Measurements from ENCODE around the gene RAD21L1. TPM values are rescaled to one million over a fixed set of nuclear protein-coding genes. Genes with fewer than 3 reads are reported as not detected.

Gene RAD21L1
- total RNA-seq, 4 donors from 2014 or later = 0.39 TPM; not detected in 3

GRCh38 chr20:1225263-1225782, 521 bp upstream of the RAD21L1 start:
- no peak for DNase-seq (ENCODE audit: low spot score in 2 of 2)
- 4 to 5% methylated on average over 27 to 28 of the region's 30 CpGs for WGBS, 2 donors
- TF ChIP-seq, protein P1, sequence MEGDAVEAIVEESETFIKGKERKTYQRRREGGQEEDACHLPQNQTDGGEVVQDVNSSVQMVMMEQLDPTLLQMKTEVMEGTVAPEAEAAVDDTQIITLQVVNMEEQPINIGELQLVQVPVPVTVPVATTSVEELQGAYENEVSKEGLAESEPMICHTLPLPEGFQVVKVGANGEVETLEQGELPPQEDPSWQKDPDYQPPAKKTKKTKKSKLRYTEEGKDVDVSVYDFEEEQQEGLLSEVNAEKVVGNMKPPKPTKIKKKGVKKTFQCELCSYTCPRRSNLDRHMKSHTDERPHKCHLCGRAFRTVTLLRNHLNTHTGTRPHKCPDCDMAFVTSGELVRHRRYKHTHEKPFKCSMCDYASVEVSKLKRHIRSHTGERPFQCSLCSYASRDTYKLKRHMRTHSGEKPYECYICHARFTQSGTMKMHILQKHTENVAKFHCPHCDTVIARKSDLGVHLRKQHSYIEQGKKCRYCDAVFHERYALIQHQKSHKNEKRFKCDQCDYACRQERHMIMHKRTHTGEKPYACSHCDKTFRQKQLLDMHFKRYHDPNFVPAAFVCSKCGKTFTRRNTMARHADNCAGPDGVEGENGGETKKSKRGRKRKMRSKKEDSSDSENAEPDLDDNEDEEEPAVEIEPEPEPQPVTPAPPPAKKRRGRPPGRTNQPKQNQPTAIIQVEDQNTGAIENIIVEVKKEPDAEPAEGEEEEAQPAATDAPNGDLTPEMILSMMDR (IDR thresholded peaks at IDR 0.05) = no peak
- TF ChIP-seq EP300 (IDR thresholded peaks at IDR 0.05) (no peak), POLR2A (IDR thresholded peaks at IDR 0.05) (no peak)
- Histone ChIP-seq H3K36me3 (no peaks in the 10 kb centered on the region), H3K4me3 (peak overlapping the region; percentile 14 to 72 (median 20)), H3K27me3 (peaks cover 4 to 44% of the 10 kb centered on the region in 2 donors), H3K27ac (peak overlapping the region in 2 of 4 donors; percentile 19 to 50), H3K4me1 (peaks cover 0 to 22% (median 10%) of the 10 kb centered on the region in 4 donors), H3K9me3 (peaks cover 0 to 18% (median 0%) of the 10 kb centered on the region in 4 donors)

- WGBS, 2 donors = 89 to 90% methylated on average over 3 of the region's 3 CpGs
Measured at GRCh38 chr20:1229541-1229940, 3.7 kb downstream of the RAD21L1 start.

DNA sequence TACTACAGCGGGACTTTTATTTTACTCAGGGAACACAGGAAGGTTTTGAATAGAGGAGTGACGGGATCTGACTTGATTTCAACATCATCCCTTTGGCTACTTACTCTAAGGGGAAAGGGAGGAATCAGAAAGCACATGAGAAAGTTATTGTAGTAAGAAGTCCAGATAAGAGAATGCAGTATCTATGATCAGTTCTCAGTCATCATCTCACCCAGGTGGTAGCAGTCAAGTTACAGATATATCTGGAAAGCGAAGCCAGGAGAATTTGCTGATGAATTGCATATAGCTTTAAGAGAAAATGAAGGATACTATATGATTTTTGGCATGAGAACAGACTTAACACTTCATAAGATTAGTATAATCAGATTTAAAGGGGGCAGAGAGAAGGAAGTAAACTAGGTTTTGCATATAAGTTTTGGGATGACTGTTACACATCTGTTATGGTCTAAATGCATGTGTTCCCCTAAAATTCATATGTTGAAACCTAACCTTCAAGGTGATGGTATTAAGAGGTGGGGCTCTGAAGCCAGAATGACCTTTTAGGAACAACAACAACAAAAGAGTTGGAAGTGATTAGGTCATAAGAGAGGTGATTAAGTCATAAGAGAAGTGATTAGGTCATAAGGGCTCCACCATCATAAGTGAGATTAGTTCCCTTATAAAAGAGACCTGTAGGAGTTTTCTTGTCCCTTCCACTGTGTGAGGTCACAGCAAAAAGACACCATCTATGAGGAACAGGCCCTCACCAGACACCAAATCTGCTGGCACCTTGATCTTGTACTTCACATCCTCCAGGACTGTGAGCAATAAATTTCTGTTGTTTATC, 6.7 kb downstream of the RAD21L1 start:
- Histone ChIP-seq H3K36me3 (no peaks in the 10 kb centered on the region), H3K27me3 (peaks cover 4 to 38% of the 10 kb centered on the region in 2 donors), H3K9me3 (no peaks in the 10 kb centered on the region), H3K27ac (no peak overlapping the region), H3K4me3 (no peak overlapping the region), H3K4me1 (no peaks in the 10 kb centered on the region)
- DNase-seq (ENCODE audit: low spot score in 2 of 2) = no peak
- WGBS, 2 donors = 75 to 86% methylated on average over 3 of the region's 3 CpGs
- TF ChIP-seq, protein P1 (IDR thresholded peaks at IDR 0.05) = no peak
- TF ChIP-seq POLR2A (IDR thresholded peaks at IDR 0.05) (no peak), EP300 (IDR thresholded peaks at IDR 0.05) (no peak)

More at GRCh38 chr20:1229541-1229940, 3.7 kb downstream of the RAD21L1 start:
- H3K27me3 ChIP-seq = peaks cover 4 to 54% of the 10 kb centered on the region in 2 donors
- H3K4me3 ChIP-seq = no peak overlapping the region
- H3K27ac ChIP-seq = no peak overlapping the region
- H3K9me3 ChIP-seq = no peaks in the 10 kb centered on the region
- TF ChIP-seq, protein P1 (IDR thresholded peaks at IDR 0.05) = no peak
- TF ChIP-seq EP300 (IDR thresholded peaks at IDR 0.05) (no peak), POLR2A (IDR thresholded peaks at IDR 0.05) (no peak)
- no peak for DNase-seq (ENCODE audit: low spot score in 2 of 2)
- H3K36me3 ChIP-seq = no peaks in the 10 kb centered on the region
- peaks cover 0 to 22% (median 10%) of the 10 kb centered on the region in 4 donors for H3K4me1 ChIP-seq

DNA sequence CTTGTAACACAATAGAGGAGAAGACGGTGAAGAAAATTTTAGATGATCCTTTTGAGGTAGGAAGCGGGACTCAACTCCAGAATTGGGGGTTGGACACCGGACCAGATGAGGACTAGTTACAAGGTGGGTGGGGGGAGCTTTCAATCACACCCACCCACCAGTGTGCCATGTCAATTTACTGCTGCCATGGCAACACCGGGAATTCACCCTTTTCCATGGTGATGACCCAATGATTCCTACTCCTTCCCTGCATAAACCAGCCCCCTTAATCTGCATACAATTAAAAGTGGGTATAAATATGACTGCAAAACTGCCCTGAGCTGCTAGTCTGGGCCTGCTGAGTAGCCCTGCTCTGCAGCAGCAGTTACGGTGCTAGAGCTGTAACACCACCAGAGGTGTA, 14.7 kb downstream of the RAD21L1 start:
- H3K9me3 ChIP-seq = no peaks in the 10 kb centered on the region
- H3K4me3 ChIP-seq = no peak overlapping the region
- H3K27me3 ChIP-seq = peaks cover 0 to 31% of the 10 kb centered on the region in 2 donors
- H3K27ac ChIP-seq = no peak overlapping the region
- no peaks in the 10 kb centered on the region for H3K36me3 ChIP-seq
- TF ChIP-seq, protein P1 (IDR thresholded peaks at IDR 0.05) = no peak
- TF ChIP-seq EP300 (IDR thresholded peaks at IDR 0.05) = no peak
- no peak for TF ChIP-seq POLR2A (IDR thresholded peaks at IDR 0.05)
- H3K4me1 ChIP-seq = no peaks in the 10 kb centered on the region
- WGBS, 2 donors = 76 to 77% methylated on average over 5 of the region's 5 CpGs
- DNase-seq (ENCODE audit: low spot score in 2 of 2) = no peak

GRCh38 chr20:1241456-1241855, 15.6 kb downstream of the RAD21L1 start:
- Histone ChIP-seq H3K4me1 (no peaks in the 10 kb centered on the region), H3K36me3 (no peaks in the 10 kb centered on the region), H3K9me3 (no peaks in the 10 kb centered on the region), H3K27me3 (peaks cover 0 to 31% of the 10 kb centered on the region in 2 donors), H3K27ac (no peak overlapping the region), H3K4me3 (no peak overlapping the region)
- no peak for TF ChIP-seq EP300 (IDR thresholded peaks at IDR 0.05)
- TF ChIP-seq POLR2A (IDR thresholded peaks at IDR 0.05) = no peak
- TF ChIP-seq, protein P1 (IDR thresholded peaks at IDR 0.05) = no peak
- DNase-seq (ENCODE audit: low spot score in 2 of 2) = no peak
